IMR-90 (cell line): ENCODE results near the gene CIART.

Experiments
- BHLHE40 ChIP-seq: fragments of 150-350 bp; IDR thresholded peaks from 2 replicates; pipeline ENCODE4 v1.6.1; 2016; ENCODE audit warnings: mild to moderate bottlenecking, low read depth, low read length
- CEBPB ChIP-seq: IDR thresholded peaks from 2 replicates; pipeline ENCODE4 v1.6.1; 2012; ENCODE audit warnings: low read depth, low read length, improper control_type of control experiment
- FOS ChIP-seq: fragments of 150-350 bp; IDR thresholded peaks from 2 replicates; pipeline ENCODE4 v1.6.1; 2016; ENCODE audit warnings: low read depth, low read length
- MAFK ChIP-seq: IDR thresholded peaks from 2 replicates; pipeline ENCODE4 v1.6.1; 2012; ENCODE audit warnings: low read depth, low read length, improper control_type of control experiment
- MAZ ChIP-seq: IDR thresholded peaks from 2 replicates; pipeline ENCODE4 v1.6.1; 2012; ENCODE audit warnings: low read depth, mild to moderate bottlenecking, low read length, improper control_type of control experiment, moderate library complexity, borderline replicate concordance
- POLR2A ChIP-seq: IDR thresholded peaks from 2 replicates; pipeline ENCODE4 v1.6.1; 2012; ENCODE audit warnings: mild to moderate bottlenecking, low read depth, low read length
- RAD21 ChIP-seq: IDR thresholded peaks from 2 replicates; pipeline ENCODE4 v1.6.1; 2012; ENCODE audit warnings: low read length, improper control_type of control experiment
- RFX5 ChIP-seq: IDR thresholded peaks from 2 replicates; pipeline ENCODE4 v1.8.0; 2012; ENCODE audit warnings: low read depth, mild to moderate bottlenecking, low read length, moderate library complexity
- SMC3 ChIP-seq: fragments of 150-350 bp; IDR thresholded peaks from 2 replicates; pipeline ENCODE4 v1.6.1; 2016; ENCODE audit warnings: low read depth, mild to moderate bottlenecking, antibody characterized with exemption, low read length, moderate library complexity
- TF ChIP-seq, protein P1 (sequence below): conservative IDR thresholded peaks from 2 replicates; pipeline ENCODE4 v1.5.1; 2012; ENCODE audit warnings: mild to moderate bottlenecking, low read depth, low read length, improper control_type of control experiment
- TF ChIP-seq, protein P2 (sequence below): fragments of 150-350 bp; IDR thresholded peaks from 2 replicates; pipeline ENCODE4 v1.6.1; 2016; ENCODE audit warnings: low read depth, mild to moderate bottlenecking, low read length, moderate library complexity, borderline replicate concordance
- TF ChIP-seq, protein P3 (sequence below): fragments of 150-350 bp; IDR thresholded peaks from 2 replicates; pipeline ENCODE4 v1.6.1; 2017; ENCODE audit warnings: mild to moderate bottlenecking, antibody characterized with exemption, low read length, low read depth

DNA sequence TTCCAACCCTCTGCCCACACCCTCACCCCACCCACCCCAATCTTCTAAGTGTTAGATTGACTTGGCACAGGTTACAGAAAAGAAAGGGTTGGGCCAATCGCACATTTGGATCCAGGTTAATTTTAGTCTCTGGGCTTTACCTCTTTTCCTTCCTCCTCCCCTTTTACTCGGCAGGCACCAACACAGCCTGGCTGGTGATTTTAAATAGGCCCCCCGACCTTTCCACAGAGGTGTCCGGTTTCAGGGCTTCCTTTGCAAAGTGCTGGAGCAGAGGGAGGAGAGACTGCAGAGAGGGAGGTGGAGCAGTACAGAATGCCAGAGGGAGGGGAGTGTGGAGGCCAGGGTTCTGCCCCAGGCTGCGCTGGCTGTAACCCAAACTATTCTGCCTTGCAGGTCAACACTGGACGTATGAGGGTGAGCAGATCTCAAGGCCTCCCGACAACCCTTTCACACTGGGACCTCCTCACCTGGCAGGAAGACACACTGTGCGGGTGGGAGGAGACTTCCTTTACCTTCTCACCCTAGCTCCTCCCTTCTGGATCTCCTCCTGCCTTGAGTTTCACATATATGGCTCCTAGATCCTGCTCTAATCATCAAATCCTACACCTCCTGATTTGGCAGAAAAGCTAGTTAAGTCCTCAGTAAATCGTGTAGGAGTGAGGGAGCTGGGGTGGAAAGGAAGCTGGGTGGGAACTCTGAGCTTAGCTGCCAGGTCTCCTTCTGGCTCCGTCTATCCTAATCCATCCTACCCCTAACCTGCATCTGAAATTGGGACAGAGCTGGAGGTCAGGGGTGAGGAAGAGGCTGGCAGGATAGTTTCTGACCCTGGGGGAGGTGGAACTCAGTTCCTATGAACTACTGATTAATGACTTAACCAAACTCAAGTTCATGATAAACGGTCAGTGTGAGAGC is 22.3 kb upstream of the CIART start:
- TF ChIP-seq MAFK (no peak), POLR2A (no peak), CEBPB (no peak), SMC3 (no peak), FOS (no peak), RFX5 (no peak), RAD21 (no peak), BHLHE40 (no peak), MAZ (no peak)
- TF ChIP-seq, protein P1, sequence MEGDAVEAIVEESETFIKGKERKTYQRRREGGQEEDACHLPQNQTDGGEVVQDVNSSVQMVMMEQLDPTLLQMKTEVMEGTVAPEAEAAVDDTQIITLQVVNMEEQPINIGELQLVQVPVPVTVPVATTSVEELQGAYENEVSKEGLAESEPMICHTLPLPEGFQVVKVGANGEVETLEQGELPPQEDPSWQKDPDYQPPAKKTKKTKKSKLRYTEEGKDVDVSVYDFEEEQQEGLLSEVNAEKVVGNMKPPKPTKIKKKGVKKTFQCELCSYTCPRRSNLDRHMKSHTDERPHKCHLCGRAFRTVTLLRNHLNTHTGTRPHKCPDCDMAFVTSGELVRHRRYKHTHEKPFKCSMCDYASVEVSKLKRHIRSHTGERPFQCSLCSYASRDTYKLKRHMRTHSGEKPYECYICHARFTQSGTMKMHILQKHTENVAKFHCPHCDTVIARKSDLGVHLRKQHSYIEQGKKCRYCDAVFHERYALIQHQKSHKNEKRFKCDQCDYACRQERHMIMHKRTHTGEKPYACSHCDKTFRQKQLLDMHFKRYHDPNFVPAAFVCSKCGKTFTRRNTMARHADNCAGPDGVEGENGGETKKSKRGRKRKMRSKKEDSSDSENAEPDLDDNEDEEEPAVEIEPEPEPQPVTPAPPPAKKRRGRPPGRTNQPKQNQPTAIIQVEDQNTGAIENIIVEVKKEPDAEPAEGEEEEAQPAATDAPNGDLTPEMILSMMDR: no peak
- TF ChIP-seq, protein P2, sequence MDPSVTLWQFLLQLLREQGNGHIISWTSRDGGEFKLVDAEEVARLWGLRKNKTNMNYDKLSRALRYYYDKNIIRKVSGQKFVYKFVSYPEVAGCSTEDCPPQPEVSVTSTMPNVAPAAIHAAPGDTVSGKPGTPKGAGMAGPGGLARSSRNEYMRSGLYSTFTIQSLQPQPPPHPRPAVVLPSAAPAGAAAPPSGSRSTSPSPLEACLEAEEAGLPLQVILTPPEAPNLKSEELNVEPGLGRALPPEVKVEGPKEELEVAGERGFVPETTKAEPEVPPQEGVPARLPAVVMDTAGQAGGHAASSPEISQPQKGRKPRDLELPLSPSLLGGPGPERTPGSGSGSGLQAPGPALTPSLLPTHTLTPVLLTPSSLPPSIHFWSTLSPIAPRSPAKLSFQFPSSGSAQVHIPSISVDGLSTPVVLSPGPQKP: no peak
- TF ChIP-seq, protein P3, sequence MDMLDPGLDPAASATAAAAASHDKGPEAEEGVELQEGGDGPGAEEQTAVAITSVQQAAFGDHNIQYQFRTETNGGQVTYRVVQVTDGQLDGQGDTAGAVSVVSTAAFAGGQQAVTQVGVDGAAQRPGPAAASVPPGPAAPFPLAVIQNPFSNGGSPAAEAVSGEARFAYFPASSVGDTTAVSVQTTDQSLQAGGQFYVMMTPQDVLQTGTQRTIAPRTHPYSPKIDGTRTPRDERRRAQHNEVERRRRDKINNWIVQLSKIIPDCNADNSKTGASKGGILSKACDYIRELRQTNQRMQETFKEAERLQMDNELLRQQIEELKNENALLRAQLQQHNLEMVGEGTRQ: no peak
